ENCODE measurements around the gene CENPO.

The CENPO gene

DNA sequence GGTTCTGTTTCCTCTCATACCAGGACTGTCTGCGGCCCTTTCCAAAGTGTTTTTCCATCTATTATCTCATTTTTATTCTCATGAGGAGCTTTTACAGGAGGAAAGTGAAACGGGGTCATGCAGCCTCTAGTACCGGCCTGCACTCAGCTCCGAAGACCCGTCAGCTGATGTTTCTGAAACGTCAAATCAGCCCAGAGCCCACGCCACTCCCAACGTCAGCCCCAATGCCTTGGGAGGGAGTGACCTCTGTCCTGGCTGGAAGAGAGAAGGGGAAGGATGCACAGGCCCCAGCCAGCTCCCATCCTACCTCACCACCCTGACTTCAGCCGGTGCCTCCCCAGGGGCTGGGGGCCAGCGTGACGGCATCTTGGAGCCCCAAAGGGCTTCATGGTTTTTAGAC lies 68.3 kb downstream of the CENPO start:
- no peak for DNase-seq (ENCODE audit: low spot score)

DNA sequence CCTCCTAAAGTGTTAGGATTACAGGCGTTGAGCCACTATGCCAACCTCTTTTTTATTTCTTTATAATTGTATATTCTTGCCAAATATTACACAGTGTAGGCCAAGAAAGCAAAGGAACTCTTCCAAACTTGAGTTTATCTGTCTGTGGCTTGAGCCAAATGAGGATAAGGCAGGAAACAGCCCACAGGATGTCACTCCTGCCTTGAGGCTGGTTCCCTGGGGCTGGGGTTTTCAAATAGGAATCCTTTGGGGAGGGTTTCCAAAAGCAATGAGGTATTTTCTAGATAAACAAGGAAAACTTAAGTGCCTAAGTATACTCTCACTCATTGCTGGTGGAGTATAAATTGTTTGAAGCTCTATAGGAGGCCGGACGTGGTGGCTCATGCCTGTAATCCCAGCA lies 70.4 kb downstream of the CENPO start:
- DNase-seq (ENCODE audit: low spot score) = no peak

DNA sequence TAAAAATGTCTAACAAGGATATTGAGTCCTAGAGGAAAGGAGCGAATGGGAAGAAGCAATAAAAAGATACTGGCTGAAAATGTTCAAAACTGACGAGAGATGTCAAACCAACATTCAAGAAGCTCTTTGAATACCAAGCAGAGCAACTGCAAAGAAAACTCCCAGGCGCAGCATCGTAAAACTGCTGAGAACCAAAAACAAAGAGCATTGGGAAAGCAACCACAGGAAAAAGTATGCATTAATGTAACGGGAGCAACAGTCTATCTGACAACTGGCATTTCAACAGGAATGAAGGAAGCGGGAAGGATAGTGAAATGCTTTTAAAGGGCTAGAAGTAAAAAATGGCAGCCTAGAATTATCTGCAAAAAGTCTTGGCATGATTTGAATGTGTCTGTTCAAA lies 73.7 kb downstream of the CENPO start:
- no peak for DNase-seq (ENCODE audit: low spot score)

DNA sequence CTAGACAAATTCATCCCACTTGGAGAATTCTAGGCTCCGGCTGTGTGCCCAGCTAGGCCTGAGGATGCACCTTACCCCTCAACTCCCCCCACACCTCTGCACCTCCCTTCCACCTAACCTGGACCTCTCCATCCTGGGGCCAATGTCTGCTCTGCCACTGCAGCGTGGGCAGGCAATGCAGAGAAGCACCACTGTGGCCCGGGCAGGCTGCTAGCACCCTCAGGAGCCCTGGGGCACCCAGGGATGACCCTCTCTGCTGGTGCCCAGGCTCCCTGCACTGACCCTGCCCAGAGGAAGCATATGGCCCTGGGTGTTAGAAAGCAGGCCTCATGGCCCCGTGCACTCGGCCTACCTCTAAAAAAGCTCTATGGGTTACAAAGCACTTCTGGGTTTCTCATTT lies 77.2 kb downstream of the CENPO start:
- DNase-seq (ENCODE audit: low spot score) = no peak

DNA sequence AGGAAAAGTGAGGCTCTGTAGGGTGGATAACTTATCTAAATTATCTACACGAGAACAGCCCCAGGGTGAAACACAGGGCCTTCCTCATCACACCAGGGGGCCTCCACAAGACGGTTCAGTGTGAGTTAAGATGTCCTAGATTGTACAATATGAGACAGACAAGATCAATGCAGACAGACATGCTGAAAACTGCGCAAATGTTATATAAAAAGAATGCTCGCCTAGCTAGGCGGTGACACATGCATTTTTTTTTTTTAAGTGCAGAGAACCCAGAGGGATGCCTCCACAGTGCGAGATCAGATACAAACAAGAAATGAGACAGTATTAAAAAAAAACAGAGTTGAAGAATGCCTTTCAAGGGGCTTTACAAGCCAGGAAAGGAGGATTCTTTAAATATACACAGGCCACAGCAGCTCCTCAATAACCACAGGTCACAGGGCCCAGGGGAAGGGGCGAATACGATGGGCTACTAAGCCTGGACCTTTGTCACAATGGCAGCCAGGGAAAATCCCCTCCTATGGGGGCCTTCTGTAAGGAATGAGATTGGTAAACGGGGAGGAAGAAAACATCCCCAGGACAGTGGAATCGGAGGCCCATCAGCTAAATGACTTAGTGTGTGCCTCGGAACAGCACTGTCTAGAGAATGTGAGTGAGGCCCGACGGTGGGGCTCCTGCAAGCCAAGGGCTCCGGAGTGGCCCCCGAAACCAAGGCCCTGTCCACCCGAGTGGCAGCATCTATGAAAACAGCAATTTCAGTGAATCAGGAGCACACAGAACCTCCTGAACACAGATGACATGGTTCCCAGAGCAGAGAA lies 77.9 kb downstream of the CENPO start:
- no peak for DNase-seq (ENCODE audit: low spot score)

DNA sequence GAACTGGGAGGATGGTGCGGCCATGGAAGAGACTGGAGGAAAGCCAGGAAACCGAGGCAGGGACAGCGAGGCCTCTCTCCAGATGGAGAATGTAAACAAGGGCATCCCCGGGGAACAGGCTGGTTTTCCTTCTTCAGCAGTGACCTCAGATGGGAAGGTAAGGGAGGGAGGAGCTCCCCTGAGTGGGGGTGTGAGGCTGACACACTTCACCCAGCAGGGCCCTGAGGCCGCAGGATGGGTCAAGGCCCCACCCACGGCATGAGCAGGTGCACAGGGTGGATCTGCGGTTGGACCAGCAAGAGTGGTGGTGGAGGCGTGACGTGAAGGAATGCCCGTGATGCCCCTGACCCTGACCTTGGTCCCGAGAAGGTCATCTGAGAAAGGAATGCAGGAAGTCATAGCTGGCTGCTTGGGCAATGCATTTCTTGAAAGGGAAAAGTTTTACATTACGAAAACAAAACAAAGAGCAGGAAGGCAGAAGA lies 78.7 kb downstream of the CENPO start:
- no peak for DNase-seq (ENCODE audit: low spot score)

Data from CD4-positive, alpha-beta T cell treated with Interleukin-2 at 100 ng/mL for 4 hours (primary cell).